Ovary (tissue), 9 donors: Measurements from ENCODE around the gene BBS9. TPM values are rescaled to one million over a fixed set of nuclear protein-coding genes. Genes with fewer than 3 reads are reported as not detected.
A peak's percentile ranks its signal among the peaks of the same experiment; 100 is the strongest.

Experiments used
- DNase-seq, 5 donors: peaks; one replicate each; pipeline ENCODE4 v3.0.0-alpha.2; 2019 to 2020
- H3K27ac ChIP-seq, 2 donors: fragments of 200-600 bp; one replicate each; pipeline versions ENCODE4 v1.5.1 to v1.8.0; 2019 to 2022
- H3K27me3 ChIP-seq: fragments of 200-600 bp; one replicate; pipeline ENCODE4 v1.8.0; 2022
- H3K36me3 ChIP-seq: fragments of 200-600 bp; sonication (generic); one replicate; pipeline ENCODE4 v1.5.1; 2019
- H3K4me1 ChIP-seq: one replicate; pipeline ENCODE4 v1.8.1; 2013; ENCODE audit warnings: mild to moderate bottlenecking, moderate library complexity; ENCODE audit not compliant: insufficient read depth
- H3K4me3 ChIP-seq: fragments of 200-600 bp; sonication (generic); one replicate; pipeline ENCODE4 v1.5.1; 2017
- H3K9me3 ChIP-seq, 2 donors: fragments of 200-600 bp in 1 of 2; sonication (generic) in 1 of 2; one replicate each; pipeline versions ENCODE4 v1.5.1 to v1.8.1; 2013 to 2019; ENCODE audit warnings: mild to moderate bottlenecking in 1 of 2, moderate library complexity in 1 of 2
- CTCF ChIP-seq, 3 donors: fragments of 450-650 bp in 2 of 3; fragments of 200-600 bp in 1 of 3; IDR thresholded peaks; one replicate each; pipeline versions ENCODE4 v1.5.1 to v1.8.0; 2016 to 2022; ENCODE audit warnings: antibody characterized with exemption in 3 of 3, mild to moderate bottlenecking in 1 of 3
- EP300 ChIP-seq: sonication (generic); formaldehyde crosslinking; IDR thresholded peaks from one replicate; pipeline ENCODE4 v1.6.1; 2017; ENCODE audit warnings: antibody characterized with exemption
- POLR2A ChIP-seq: fragments of 450-650 bp; IDR thresholded peaks from one replicate; pipeline ENCODE4 v1.6.1; 2017; ENCODE audit warnings: antibody characterized with exemption, mild to moderate bottlenecking, moderate library complexity
- whole genome bisulfite sequencing, 3 donors: extraction: QIAGEN DNeasy Blood & Tissue Kit in 1 of 3; methylation state at CpG; one replicate each; pipeline versions ENCODE4 v1.1.5 to v1.1.7; 2013 to 2017; 5-methylcytosine and 5-hydroxymethylcytosine counted together
- intact Hi-C, 4 donors: fragments of 100-400 bp; cut with DNase I; formaldehyde crosslinking; loops; one replicate each; pipeline versions ENCODE4 v1.11.0 to v1.15.1; 2022 to 2023
- polyA plus RNA-seq, 2 donors: library from polyadenylated mRNA; stranded (reverse); fragments of 200-250 nt in 1 of 2; fragments of 350-450 nt in 1 of 2; fragmentation: Illumina TruSeq in 1 of 2; extraction: RNeasy Lipid Tissue Mini Kit (QIAGEN cat#74804) in 1 of 2; gene quantifications; one replicate each; pipeline ENCODE4 v1.2.3, GENCODE V29; 2013 to 2014
- total RNA-seq, 7 donors: library from RNA; depleted of rRNA in 2 of 7; stranded (reverse); fragments of >200 nt in 2 of 7; fragmentation: NEBNext Ultra II Directional in 3 of 7; extraction: Animal tissue kit (Norgen Biotek cat#: 25700) in 3 of 7; gene quantifications; one replicate each; pipeline versions ENCODE4 v1.1.0 to v1.2.4, GENCODE V29; 2016 to 2023
- donor health status: DM: no; HTN: no; CAD: no; lungs with moderate emphysema.
- donor health status: DM: no; HTN: no; CAD: no.
- donor health status: Bipolar disorder and iron deficiency.
- donor health status: DM: yes; HTN: yes; CAD: no.
- donor health status: DM: no; HTN: no; CAD: no.
- donor health status: DM: yes; HTN: yes; CAD: no.

BBS9 gene
- total and polyA plus RNA-seq, 9 donors = 8.1 to 42.0 (median 29.7) TPM

- TF ChIP-seq POLR2A (no peak), CTCF (IDR thresholded peaks at IDR 0.05) (no peak), EP300 (no peak)
- Histone ChIP-seq H3K4me1 (no peaks in the 10 kb centered on the region), H3K4me3 (no peak overlapping the region), H3K9me3 (no peaks in the 10 kb centered on the region), H3K27me3 (no peaks in the 10 kb centered on the region), H3K36me3 (no peaks in the 10 kb centered on the region), H3K27ac (no peak overlapping the region)
- 67 to 72% (median 67%) methylated on average over 4 of the region's 4 CpGs for WGBS, 3 donors
- intact Hi-C loops = no loop called here
- no peak for DNase-seq
These were observed 30.0 kb upstream of the BBS9 start for GRCh38 chr7:33099154-33099940.

GRCh38 chr7:33100770-33101169 is 28.6 kb upstream of the BBS9 start:
- H3K27ac ChIP-seq = no peak overlapping the region
- DNase-seq = no peak
- no peaks in the 10 kb centered on the region for H3K27me3 ChIP-seq
- H3K4me1 ChIP-seq = no peaks in the 10 kb centered on the region
- WGBS, 3 donors = 63 to 80% (median 72%) methylated on average over 3 of the region's 3 CpGs
- TF ChIP-seq CTCF (IDR thresholded peaks at IDR 0.05) (no peak), EP300 (no peak), POLR2A (no peak)
- no peaks in the 10 kb centered on the region for H3K9me3 ChIP-seq
- no peak overlapping the region for H3K4me3 ChIP-seq
- intact Hi-C loops = loop anchor here in 1 of 4 donors (10.0 kb wide), 1 partner anchor 336 kb away; no protein-coding TSS in a partner anchor
- no peaks in the 10 kb centered on the region for H3K36me3 ChIP-seq

- H3K36me3 ChIP-seq = no peaks in the 10 kb centered on the region
- 76 to 85% (median 77%) methylated on average over 3 of the region's 3 CpGs for WGBS, 3 donors
- no peaks in the 10 kb centered on the region for H3K9me3 ChIP-seq
- no peak overlapping the region for H3K4me3 ChIP-seq
- no peak for DNase-seq
- no peak for TF ChIP-seq EP300
- TF ChIP-seq POLR2A = no peak
- no peak for TF ChIP-seq CTCF (IDR thresholded peaks at IDR 0.05)
- H3K4me1 ChIP-seq = no peaks in the 10 kb centered on the region
- no peaks in the 10 kb centered on the region for H3K27me3 ChIP-seq
- intact Hi-C loops = loop anchor here in 1 of 4 donors (10.0 kb wide), 1 partner anchor 337 kb away; no protein-coding TSS in a partner anchor
- no peak overlapping the region for H3K27ac ChIP-seq
These were observed 27.5 kb upstream of the BBS9 start for GRCh38 chr7:33101906-33102305.

GRCh38 chr7:33107136-33108066 is 22.0 kb upstream of the BBS9 start:
- intact Hi-C loops = loop anchor here in 1 of 4 donors (10.0 kb wide), 1 partner anchor 343 kb away; no protein-coding TSS in a partner anchor
- Histone ChIP-seq H3K27ac (no peak overlapping the region), H3K27me3 (no peaks in the 10 kb centered on the region), H3K36me3 (no peaks in the 10 kb centered on the region), H3K4me3 (peak overlapping the region; percentile 70), H3K9me3 (no peaks in the 10 kb centered on the region), H3K4me1 (peaks cover 4% of the 10 kb centered on the region)
- 44 to 52% (median 51%) methylated on average over 7 of the region's 7 CpGs for WGBS, 3 donors
- DNase-seq = peak in 1 of 5 donors; percentile 45
- peak in 2 of 3 donors; percentile 25 to 40 for TF ChIP-seq CTCF (IDR thresholded peaks at IDR 0.05)
- no peak for TF ChIP-seq POLR2A
- no peak for TF ChIP-seq EP300
